HepG2 (cell line): Measurements from ENCODE around the gene HSP90AA1. TPM values are rescaled to one million over a fixed set of nuclear protein-coding genes. Genes with fewer than 3 reads are reported as not detected.

ENCODE experiments used
- ATAC-seq: fragments of 200-7000 bp; cut with Tn5 transposase; 3 replicates; pipeline ENCODE4 v1.9.1; 2020; ENCODE audit warnings: mild to moderate bottlenecking, moderate library complexity
- BruUV-seq: library from RNA; stranded (reverse); fragments of 400-500 nt; replicated peaks from 2 replicates; lab custom pipeline; 2021; lab: Mats Ljungman, UMichigan
- CTCF ChIA-PET: fragments of 300-600 bp; formaldehyde crosslinking; extraction: SDS; loops from one replicate; lab custom pipeline; 2021; ENCODE audit warnings: low total read pairs, inconsistent platforms, low intra/inter-chr PET ratio; lab: Yijun Ruan, JAX
- POLR2A ChIA-PET: fragments of 350-600 bp; sonication (Branson Sonifier 250); formaldehyde crosslinking; loops from one replicate; lab custom pipeline; 2020; ENCODE audit warnings: antibody characterized with exemption, inconsistent platforms; lab: Yijun Ruan, JAX
- DNase-seq: peaks from one replicate; pipeline ENCODE4 v3.0.0-alpha.2; 2015; ENCODE audit warnings: low spot score
- FAIRE-seq: peaks from 3 replicates; lab custom pipeline; 2011; peaks lifted over from hg19 to GRCh38; lab: Jason Lieb, UNC
- H2AFZ ChIP-seq: one replicate; pipeline ENCODE4 v1.6.1; 2011; ENCODE audit warnings: low read length, inconsistent platforms
- H3K27ac ChIP-seq: fragments of 300-600 bp; 3 replicates; pipeline ENCODE4 v1.8.0; 2011; ENCODE audit warnings: mixed run types, mild to moderate bottlenecking, mixed read lengths, low read length, inconsistent platforms; ENCODE audit not compliant: insufficient read depth; ENCODE audit errors: extremely low read length
- H3K27me3 ChIP-seq, 2 experiments: fragments of 200-600 bp in 1 of 2; 2 replicates in 1 of 2; 3 replicates in 1 of 2; pipeline versions ENCODE4 v1.6.0 to v1.8.0; 2011; ENCODE audit warnings: low read length in 2 of 2, mild to moderate bottlenecking in 2 of 2, moderate library complexity in 2 of 2, inconsistent platforms in 1 of 2; ENCODE audit not compliant: insufficient read depth in 2 of 2, control insufficient read depth in 1 of 2
- H3K36me3 ChIP-seq, 2 experiments: fragments of 200-600 bp in 1 of 2; replicated peaks in 1 of 2; 2 replicates in 1 of 2; 3 replicates in 1 of 2; pipeline versions ENCODE4 v1.5.1 to v1.8.0; 2011; ENCODE audit warnings: low read length in 2 of 2, inconsistent platforms in 1 of 2; ENCODE audit not compliant: insufficient read depth in 2 of 2, control insufficient read depth in 1 of 2
- H3K4me1 ChIP-seq: 2 replicates; pipeline ENCODE4 v1.5.1; 2012; ENCODE audit warnings: low read length, inconsistent platforms; ENCODE audit not compliant: insufficient read depth
- H3K4me2 ChIP-seq: 2 replicates; pipeline ENCODE4 v1.6.0; 2011; ENCODE audit warnings: low read depth, low read length, inconsistent platforms
- H3K4me3 ChIP-seq, 3 experiments: fragments of 200-600 bp in 1 of 3; sonication (generic), shearing (Covaris generic) in 1 of 3; replicated peaks in 1 of 3; 2 replicates each; pipeline ENCODE4 v1.5.1; 2011 to 2016; ENCODE audit warnings: low read length in 3 of 3, inconsistent platforms in 2 of 3, low read depth in 2 of 3, mild to moderate bottlenecking in 2 of 3, control low read depth in 1 of 3, mixed read lengths in 1 of 3; ENCODE audit not compliant: insufficient read depth in 1 of 3
- H3K79me2 ChIP-seq: one replicate; pipeline ENCODE4 v1.6.1; 2011; ENCODE audit warnings: low read length, inconsistent platforms; ENCODE audit not compliant: insufficient read depth
- H3K9ac ChIP-seq: 2 replicates; pipeline ENCODE4 v1.6.0; 2011; ENCODE audit warnings: mild to moderate bottlenecking, low read depth, low read length, inconsistent platforms; ENCODE audit not compliant: insufficient read depth
- H3K9me3 ChIP-seq: 2 replicates; pipeline ENCODE4 v1.5.1; 2012; ENCODE audit warnings: mild to moderate bottlenecking, low read length
- H4K20me1 ChIP-seq: 2 replicates; pipeline ENCODE4 v1.6.0; 2011; ENCODE audit warnings: inconsistent platforms, mild to moderate bottlenecking, low read length, moderate library complexity; ENCODE audit not compliant: insufficient read depth
- GZF1 ChIP-seq: sonication (generic); formaldehyde crosslinking; IDR thresholded peaks from 2 replicates; pipeline ENCODE4 v1.5.1; 2020; ENCODE audit warnings: mild to moderate bottlenecking, missing genetic modification reagents
- KAT2B ChIP-seq: fragments of 150-350 bp; IDR thresholded peaks from 2 replicates; pipeline ENCODE4 v1.6.1; 2014; ENCODE audit warnings: low read depth, low read length, borderline replicate concordance
- KLF9 ChIP-seq: IDR thresholded peaks from 2 replicates; pipeline ENCODE4 v1.6.1; 2016; ENCODE audit warnings: low read depth
- MATR3 ChIP-seq: sonication (generic); formaldehyde crosslinking; IDR thresholded peaks from 2 replicates; pipeline ENCODE4 v1.4.0; 2020; ENCODE audit warnings: missing genetic modification reagents
- NFE2L2 ChIP-seq: fragments of 150-350 bp; IDR thresholded peaks from 2 replicates; pipeline ENCODE4 v1.6.1; 2014; ENCODE audit warnings: low read length
- ZBTB8A ChIP-seq: sonication (generic); formaldehyde crosslinking; IDR thresholded peaks from 2 replicates; pipeline ENCODE4 v1.4.0; 2020; ENCODE audit warnings: mild to moderate bottlenecking, low read depth, missing genetic modification reagents, borderline replicate concordance
- ZNF33A ChIP-seq: sonication (generic); formaldehyde crosslinking; IDR thresholded peaks from 2 replicates; pipeline ENCODE4 v1.5.1; 2020; ENCODE audit warnings: missing genetic modification reagents, mild to moderate bottlenecking, moderate library complexity, borderline replicate concordance
- ZNF788 ChIP-seq: sonication (generic); formaldehyde crosslinking; IDR thresholded peaks from 2 replicates; pipeline ENCODE4 v1.5.0; 2020; ENCODE audit warnings: mild to moderate bottlenecking, missing genetic modification reagents, borderline replicate concordance
- WGBS: methylation state at CpG from one replicate; pipeline ENCODE4 v1.1.6; 2017; ENCODE audit warnings: low lambda C conversion rate; 5-methylcytosine and 5-hydroxymethylcytosine counted together
- in situ Hi-C: cut with HindIII; loops from 2 replicates; pipeline ENCODE4 v1.10.0; 2017; ENCODE audit warnings: low pct_unique_long_range_greater_than_20kb; ENCODE audit not compliant: extremely low pct_ligation_motif_present
- intact Hi-C: fragments of 100-400 bp; cut with micrococcal nuclease; formaldehyde crosslinking; loops from one replicate; pipeline ENCODE4 v1.10.0; 2022; ENCODE audit not compliant: unreplicated experiment
- polyA plus RNA-seq, 8 experiments: library from polyadenylated mRNA; depleted of rRNA in 3 of 8; stranded (reverse) in 7 of 8; unstranded in 1 of 8; fragments of >200 nt; fragmentation: Illumina TruSeq in 4 of 8; extraction: Trizol in 4 of 8; gene quantifications; 2 replicates each; pipeline versions ENCODE4 v1.2.1 to v1.2.3, GENCODE V29; 2011 to 2016; ENCODE audit warnings: low read depth in 4 of 8, missing spikeins in 1 of 8, mixed read lengths in 1 of 8; ENCODE audit not compliant: insufficient read depth in 1 of 8
- total RNA-seq, 5 experiments: library from RNA; depleted of rRNA; stranded (reverse); fragments of >200 nt; fragmentation: Illumina TruSeq; extraction: Trizol; gene quantifications; 2 replicates each; pipeline ENCODE4 v1.2.3, GENCODE V29; 2016; ENCODE audit warnings: low read depth in 1 of 5
- TF ChIP-seq, protein P1 (sequence below): sonication (generic); formaldehyde crosslinking; IDR thresholded peaks from 2 replicates; pipeline ENCODE4 v1.4.0; 2020; ENCODE audit warnings: missing genetic modification reagents, borderline replicate concordance

Gene HSP90AA1
- total and polyA plus RNA-seq, 2 of the 13 experiments (the other 11 are each of a cell fraction or from before 2014, with no cell fraction given) = 262 to 636 TPM

DNA sequence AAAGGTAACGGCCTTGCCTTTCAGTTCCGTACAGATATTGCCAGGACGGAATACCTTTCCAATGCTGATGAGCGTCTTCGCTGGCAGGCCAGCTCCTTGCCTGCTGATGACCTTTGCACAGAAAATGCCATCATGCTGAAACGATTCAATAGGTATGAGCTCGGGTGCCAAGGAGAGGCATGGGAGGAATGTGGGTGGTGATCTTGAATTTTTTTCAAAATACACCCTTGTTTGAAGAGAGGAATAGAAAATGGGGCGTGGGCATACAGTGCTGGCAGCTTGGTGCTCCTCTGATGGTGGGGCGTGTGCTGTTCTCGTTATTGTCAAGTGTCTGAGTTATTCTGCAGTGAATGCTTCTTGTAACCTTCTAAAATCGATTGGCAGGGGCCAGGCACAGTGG lies 52.5 kb downstream of the HSP90AA1 start:
- ATAC-seq (no peak), DNase-seq (no peak)
- Histone ChIP-seq H3K27me3 (no peaks in the 10 kb centered on the region), H3K36me3 (peaks cover 55 to 88% of the 10 kb centered on the region in 2 experiments), H4K20me1 (no peaks in the 10 kb centered on the region), H2AFZ (no peak overlapping the region), H3K4me2 (no peak overlapping the region), H3K9ac (no peak overlapping the region), H3K9me3 (no peaks in the 10 kb centered on the region), H3K4me1 (no peaks in the 10 kb centered on the region; the same call in 1 of the 2 replicates), H3K79me2 (no peaks in the 10 kb centered on the region), H3K4me3 (no peak overlapping the region)
- intact Hi-C loops = loop anchor here (10.0 kb wide), 1 partner anchor 1820 kb away; no protein-coding TSS in a partner anchor
- CTCF ChIA-PET = no interaction called here
- TF ChIP-seq ZNF788 (CRISPR knock-in tag) (no peak), KAT2B (no peak), NFE2L2 (no peak), ZNF33A (CRISPR knock-in tag) (no peak), KLF9 (CRISPR knock-in tag) (no peak), ZBTB8A (CRISPR knock-in tag) (no peak), MATR3 (CRISPR knock-in tag) (no peak), GZF1 (CRISPR knock-in tag) (no peak)
- TF ChIP-seq, protein P1, sequence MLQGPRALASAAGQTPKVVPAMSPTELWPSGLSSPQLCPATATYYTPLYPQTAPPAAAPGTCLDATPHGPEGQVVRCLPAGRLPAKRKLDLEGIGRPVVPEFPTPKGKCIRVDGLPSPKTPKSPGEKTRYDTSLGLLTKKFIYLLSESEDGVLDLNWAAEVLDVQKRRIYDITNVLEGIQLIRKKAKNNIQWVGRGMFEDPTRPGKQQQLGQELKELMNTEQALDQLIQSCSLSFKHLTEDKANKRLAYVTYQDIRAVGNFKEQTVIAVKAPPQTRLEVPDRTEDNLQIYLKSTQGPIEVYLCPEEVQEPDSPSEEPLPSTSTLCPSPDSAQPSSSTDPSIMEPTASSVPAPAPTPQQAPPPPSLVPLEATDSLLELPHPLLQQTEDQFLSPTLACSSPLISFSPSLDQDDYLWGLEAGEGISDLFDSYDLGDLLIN = no peak
- TF ChIP-seq, all 625 proteins: peak for 0
- WGBS = 96% methylated on average over 11 of the region's 11 CpGs
- POLR2A ChIA-PET = no interaction called here
- FAIRE-seq = no peak
- no peak overlapping the region for H3K27ac ChIP-seq
- no TSS peak for BruUV-seq
- in situ Hi-C loops = no loop called here
